ENCODE results near the gene ZFHX3. TPM values are rescaled to one million over a fixed set of nuclear protein-coding genes. Genes with fewer than 3 reads are reported as not detected.
A peak's percentile ranks its signal among the peaks of the same experiment; 100 is the strongest.

Gene ZFHX3
- total RNA-seq, 2 donors from 2014 or later, result 0.79 to 2.2 TPM

DNA sequence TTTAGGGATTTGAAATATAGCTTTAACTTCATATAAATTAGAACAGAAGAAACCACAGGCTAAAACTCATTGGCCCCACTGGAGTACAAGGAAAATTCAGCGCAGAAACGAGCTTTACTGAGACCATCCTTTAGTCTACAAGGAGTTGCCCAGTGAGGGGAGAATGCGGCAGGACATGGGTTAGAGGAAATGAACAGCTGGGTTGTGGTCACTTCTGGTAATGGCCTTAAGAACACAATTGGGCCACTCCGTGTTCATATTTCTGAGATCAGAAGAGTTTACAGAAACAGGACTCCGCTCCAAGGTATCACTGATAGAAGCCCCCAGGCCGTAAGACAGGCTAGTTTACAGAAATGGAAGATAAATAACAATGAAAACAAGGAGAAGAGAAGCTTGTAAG, 188.3 kb downstream of the ZFHX3 start:
- no peak overlapping the region for H3K4me3 Mint-ChIP-seq
- no peaks in the 10 kb centered on the region for H3K27me3 Mint-ChIP-seq (ENCODE audit: insufficient read depth)
- H3K4me1 Mint-ChIP-seq, result peaks cover 9% of the 10 kb centered on the region
- Histone ChIP-seq H3K4me1 (ENCODE audit: control insufficient read depth, insufficient read depth, low read length) (no peaks in the 10 kb centered on the region), H3K27ac (ENCODE audit: low read depth, low read length) (peak overlapping the region; percentile 55), H3K9ac (ENCODE audit: extremely low read depth, low read length, poor library complexity, severe bottlenecking) (no peak overlapping the region), H3K36me3 (ENCODE audit: control insufficient read depth, insufficient read depth, low read length) (no peaks in the 10 kb centered on the region), H3K9me3 (ENCODE audit: control insufficient read depth, low read length) (no peaks in the 10 kb centered on the region), H3K27me3 (ENCODE audit: control insufficient read depth, insufficient read depth, low read length, poor library complexity, severe bottlenecking) (no peaks in the 10 kb centered on the region), H3K4me3 (ENCODE audit: low read length) (no peak overlapping the region)
- 93 to 94% methylated on average over 6 of the region's 6 CpGs for WGBS, 2 experiments (ENCODE audit: insufficient coverage in 1 of 2, insufficient read length in 1 of 2)
- H3K9me3 Mint-ChIP-seq, result no peaks in the 10 kb centered on the region
- no peaks in the 10 kb centered on the region for H3K36me3 Mint-ChIP-seq (ENCODE audit: low read depth)
- no peak for DNase-seq
- H3K27ac Mint-ChIP-seq, result no peak overlapping the region
- TF ChIP-seq, protein P1, sequence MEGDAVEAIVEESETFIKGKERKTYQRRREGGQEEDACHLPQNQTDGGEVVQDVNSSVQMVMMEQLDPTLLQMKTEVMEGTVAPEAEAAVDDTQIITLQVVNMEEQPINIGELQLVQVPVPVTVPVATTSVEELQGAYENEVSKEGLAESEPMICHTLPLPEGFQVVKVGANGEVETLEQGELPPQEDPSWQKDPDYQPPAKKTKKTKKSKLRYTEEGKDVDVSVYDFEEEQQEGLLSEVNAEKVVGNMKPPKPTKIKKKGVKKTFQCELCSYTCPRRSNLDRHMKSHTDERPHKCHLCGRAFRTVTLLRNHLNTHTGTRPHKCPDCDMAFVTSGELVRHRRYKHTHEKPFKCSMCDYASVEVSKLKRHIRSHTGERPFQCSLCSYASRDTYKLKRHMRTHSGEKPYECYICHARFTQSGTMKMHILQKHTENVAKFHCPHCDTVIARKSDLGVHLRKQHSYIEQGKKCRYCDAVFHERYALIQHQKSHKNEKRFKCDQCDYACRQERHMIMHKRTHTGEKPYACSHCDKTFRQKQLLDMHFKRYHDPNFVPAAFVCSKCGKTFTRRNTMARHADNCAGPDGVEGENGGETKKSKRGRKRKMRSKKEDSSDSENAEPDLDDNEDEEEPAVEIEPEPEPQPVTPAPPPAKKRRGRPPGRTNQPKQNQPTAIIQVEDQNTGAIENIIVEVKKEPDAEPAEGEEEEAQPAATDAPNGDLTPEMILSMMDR (conservative IDR thresholded peaks at IDR 0.05), result no peak

DNA sequence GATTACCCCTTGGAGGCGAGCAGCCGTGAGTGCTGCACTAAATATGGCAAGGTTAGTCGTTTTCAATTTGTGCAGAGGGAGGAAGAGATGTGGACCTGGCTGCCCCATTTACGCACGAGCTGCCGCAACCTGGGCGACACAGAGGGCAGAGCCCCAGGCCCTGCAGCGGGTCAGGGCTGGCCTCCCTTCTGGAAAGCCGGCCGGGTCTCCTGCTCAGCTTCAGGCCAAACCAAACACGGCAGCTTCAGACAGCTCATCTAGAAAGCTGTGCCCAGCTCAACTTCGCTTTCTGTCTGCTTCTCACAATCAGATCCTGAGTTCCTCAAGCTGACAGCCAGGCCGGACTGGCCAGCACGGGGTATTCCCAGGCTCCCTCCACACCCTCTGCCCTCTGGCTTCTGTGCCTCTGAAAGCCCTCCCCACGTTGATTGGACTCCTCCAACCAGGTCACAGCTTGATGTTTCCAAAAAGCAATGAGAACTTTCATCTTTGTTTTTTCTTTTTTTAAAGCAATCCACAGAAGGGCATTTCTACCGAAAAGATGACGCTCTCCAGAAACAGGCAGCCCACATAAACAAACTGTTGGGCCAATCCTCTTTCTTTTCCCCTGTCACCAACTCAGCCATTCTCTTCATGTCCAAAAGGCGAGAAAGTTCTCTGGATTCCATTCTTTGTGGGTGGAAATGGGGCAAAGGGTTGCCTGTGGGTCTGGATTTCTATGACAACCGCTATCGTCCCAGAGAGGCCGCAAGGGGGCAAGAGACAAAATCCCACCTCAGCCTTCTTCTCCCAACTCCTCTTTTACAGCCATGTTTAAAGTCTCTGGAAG, 189.0 kb downstream of the ZFHX3 start:
- Histone ChIP-seq H3K4me3 (ENCODE audit: low read length) (no peak overlapping the region), H3K27ac (ENCODE audit: low read depth, low read length) (peak overlapping the region; percentile 80), H3K27me3 (ENCODE audit: control insufficient read depth, insufficient read depth, low read length, poor library complexity, severe bottlenecking) (no peaks in the 10 kb centered on the region), H3K9ac (ENCODE audit: extremely low read depth, low read length, poor library complexity, severe bottlenecking) (no peak overlapping the region), H3K36me3 (ENCODE audit: control insufficient read depth, insufficient read depth, low read length) (no peaks in the 10 kb centered on the region), H3K9me3 (ENCODE audit: control insufficient read depth, low read length) (no peaks in the 10 kb centered on the region), H3K4me1 (ENCODE audit: control insufficient read depth, insufficient read depth, low read length) (no peaks in the 10 kb centered on the region)
- Mint-ChIP-seq H3K9me3 (no peaks in the 10 kb centered on the region), H3K27me3 (ENCODE audit: insufficient read depth) (no peaks in the 10 kb centered on the region), H3K4me3 (no peak overlapping the region), H3K36me3 (ENCODE audit: low read depth) (no peaks in the 10 kb centered on the region), H3K4me1 (peaks cover 10% of the 10 kb centered on the region), H3K27ac (no peak overlapping the region)
- TF ChIP-seq, protein P1 (conservative IDR thresholded peaks at IDR 0.05), result no peak
- 84 to 90% methylated on average over 8 to 21 of the region's 21 CpGs for WGBS, 2 experiments (ENCODE audit: insufficient coverage in 1 of 2, insufficient read length in 1 of 2)
- DNase-seq, result no peak

DNA sequence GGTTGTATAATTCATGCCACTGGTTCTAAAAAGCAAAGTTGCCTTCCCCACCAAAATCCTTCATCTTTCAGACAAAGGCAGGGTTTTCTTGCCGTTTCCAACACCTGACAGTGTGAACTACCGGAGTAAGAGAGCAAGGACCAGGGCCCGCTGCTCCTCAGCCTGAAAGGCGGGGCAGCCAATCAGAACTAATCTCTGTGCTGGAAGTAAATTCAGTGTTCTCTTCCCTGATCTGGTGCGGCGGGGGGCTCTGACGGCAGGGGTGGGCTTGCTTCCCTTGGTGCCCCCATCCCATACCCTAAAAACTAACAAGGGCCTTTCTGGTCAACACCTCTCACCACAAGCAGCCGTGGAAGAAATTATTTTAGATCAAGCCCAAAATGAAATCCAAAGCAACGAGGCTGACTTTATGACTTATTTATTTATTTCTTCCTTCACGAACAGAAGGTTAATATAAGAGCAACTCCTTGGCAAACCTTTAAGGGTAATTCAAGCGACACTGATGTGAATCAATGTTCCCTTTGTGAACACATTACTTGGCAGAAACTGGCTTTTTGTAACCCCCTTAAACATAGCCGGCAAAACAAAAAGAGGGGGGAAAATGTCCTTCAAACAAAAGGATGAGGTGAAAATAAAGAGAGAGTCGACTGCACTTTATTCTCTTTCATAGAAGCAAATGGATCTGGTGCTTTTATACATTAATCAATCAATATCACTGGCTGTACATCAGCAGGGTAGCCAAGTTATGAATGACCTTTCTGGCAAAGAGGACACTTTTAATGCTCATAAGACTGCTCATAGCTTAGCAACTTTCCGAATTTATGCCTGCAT, 189.9 kb downstream of the ZFHX3 start:
- Mint-ChIP-seq H3K27ac (no peak overlapping the region), H3K4me3 (no peak overlapping the region), H3K36me3 (ENCODE audit: low read depth) (no peaks in the 10 kb centered on the region), H3K27me3 (ENCODE audit: insufficient read depth) (peaks cover 3% of the 10 kb centered on the region), H3K9me3 (no peaks in the 10 kb centered on the region), H3K4me1 (peaks cover 10% of the 10 kb centered on the region)
- Histone ChIP-seq H3K9ac (ENCODE audit: extremely low read depth, low read length, poor library complexity, severe bottlenecking) (no peak overlapping the region), H3K4me3 (ENCODE audit: low read length) (no peak overlapping the region), H3K9me3 (ENCODE audit: control insufficient read depth, low read length) (no peaks in the 10 kb centered on the region), H3K27ac (ENCODE audit: low read depth, low read length) (peak overlapping the region; percentile 80), H3K36me3 (ENCODE audit: control insufficient read depth, insufficient read depth, low read length) (no peaks in the 10 kb centered on the region), H3K27me3 (ENCODE audit: control insufficient read depth, insufficient read depth, low read length, poor library complexity, severe bottlenecking) (no peaks in the 10 kb centered on the region), H3K4me1 (ENCODE audit: control insufficient read depth, insufficient read depth, low read length) (no peaks in the 10 kb centered on the region)
- TF ChIP-seq, protein P1 (conservative IDR thresholded peaks at IDR 0.05), result no peak
- WGBS, 2 experiments (ENCODE audit: insufficient coverage in 1 of 2, insufficient read length in 1 of 2), result 91 to 92% methylated on average over 11 to 14 of the region's 14 CpGs
- DNase-seq, result no peak
